Measurements from ENCODE around the gene DUSP8. TPM values are rescaled to one million over a fixed set of nuclear protein-coding genes. Genes with fewer than 3 reads are reported as not detected.

Gene DUSP8
- total RNA-seq, 3 donors from 2014 or later: 5.4 to 6.0 (median 5.7) TPM

- peaks cover 59% of the 10 kb centered on the region for H3K4me1 Mint-ChIP-seq (ENCODE audit: low read depth)
- H3K4me3 Mint-ChIP-seq: no peak overlapping the region
- no peaks in the 10 kb centered on the region for H3K27me3 Mint-ChIP-seq (ENCODE audit: low read depth)
- ATAC-seq (no peak), DNase-seq (no peak)
- H3K36me3 Mint-ChIP-seq (ENCODE audit: insufficient read depth): peaks cover 1% of the 10 kb centered on the region
- H3K9me3 Mint-ChIP-seq: no peaks in the 10 kb centered on the region
Observed at GRCh38 chr11:1508491-1508891, 63.6 kb downstream of the DUSP8 start.

- Mint-ChIP-seq H3K4me3 (no peak overlapping the region), H3K4me1 (ENCODE audit: low read depth) (peaks cover 58% of the 10 kb centered on the region)
- DNase-seq: no peak
Observed at GRCh38 chr11:1507381-1508140, 64.5 kb downstream of the DUSP8 start.

GRCh38 chr11:1506981-1507380 lies 65.1 kb downstream of the DUSP8 start:
- Mint-ChIP-seq H3K27me3 (ENCODE audit: low read depth) (no peaks in the 10 kb centered on the region), H3K4me3 (no peak overlapping the region), H3K36me3 (ENCODE audit: insufficient read depth) (peaks cover 2% of the 10 kb centered on the region), H3K9me3 (no peaks in the 10 kb centered on the region), H3K4me1 (ENCODE audit: low read depth) (peaks cover 53% of the 10 kb centered on the region)
- DNase-seq: no peak
- ATAC-seq: no peak

More at GRCh38 chr11:1507381-1508140, 64.5 kb downstream of the DUSP8 start:
- H3K27me3 Mint-ChIP-seq (ENCODE audit: low read depth): no peaks in the 10 kb centered on the region
- peaks cover 2% of the 10 kb centered on the region for H3K36me3 Mint-ChIP-seq (ENCODE audit: insufficient read depth)
- no peak for ATAC-seq
- H3K9me3 Mint-ChIP-seq: no peaks in the 10 kb centered on the region

- Mint-ChIP-seq H3K36me3 (ENCODE audit: insufficient read depth) (peaks cover 6% of the 10 kb centered on the region), H3K4me3 (no peak overlapping the region), H3K4me1 (ENCODE audit: low read depth) (peaks cover 45% of the 10 kb centered on the region), H3K27me3 (ENCODE audit: low read depth) (no peaks in the 10 kb centered on the region), H3K9me3 (no peaks in the 10 kb centered on the region)
- no peak for ATAC-seq
- DNase-seq: no peak
Observed at GRCh38 chr11:1505480-1505879, 66.6 kb downstream of the DUSP8 start.

GRCh38 chr11:1504581-1505290 lies 67.3 kb downstream of the DUSP8 start:
- Mint-ChIP-seq H3K36me3 (ENCODE audit: insufficient read depth) (peaks cover 9% of the 10 kb centered on the region), H3K4me3 (no peak overlapping the region), H3K9me3 (no peaks in the 10 kb centered on the region), H3K27me3 (ENCODE audit: low read depth) (no peaks in the 10 kb centered on the region), H3K4me1 (ENCODE audit: low read depth) (peaks cover 46% of the 10 kb centered on the region)
- ATAC-seq: no peak
- no peak for DNase-seq

- H3K9me3 Mint-ChIP-seq: no peaks in the 10 kb centered on the region
- H3K4me1 Mint-ChIP-seq (ENCODE audit: low read depth): peaks cover 40% of the 10 kb centered on the region
- no peak overlapping the region for H3K4me3 Mint-ChIP-seq
- ATAC-seq: no peak
- no peaks in the 10 kb centered on the region for H3K27me3 Mint-ChIP-seq (ENCODE audit: low read depth)
- no peak for DNase-seq
- peaks cover 10% of the 10 kb centered on the region for H3K36me3 Mint-ChIP-seq (ENCODE audit: insufficient read depth)
Observed at GRCh38 chr11:1504138-1504537, 67.9 kb downstream of the DUSP8 start.

Other genes starting within 250 kb of the DUSP8 start
- under 1 TPM; 0.53 to 0.94 (median 0.76) TPM for gene BRSK2, start 182.3 kb downstream of the DUSP8 start, total RNA-seq
- 10 to 100 TPM; 17.7 to 20.1 (median 18.2) TPM for gene MOB2, start 85.5 kb downstream of the DUSP8 start, total RNA-seq
- gene KRTAP5-1, start 13.0 kb upstream of the DUSP8 start, total RNA-seq: not detected
- gene KRTAP5-2, start 26.0 kb upstream of the DUSP8 start, total RNA-seq: not detected
- gene KRTAP5-3, start 36.2 kb upstream of the DUSP8 start, total RNA-seq: not detected
- not detected for gene KRTAP5-4, start 49.9 kb upstream of the DUSP8 start, total RNA-seq
- gene KRTAP5-5, start 57.5 kb upstream of the DUSP8 start, total RNA-seq: not detected
- not detected for gene KRTAP5-6, start 124.9 kb upstream of the DUSP8 start, total RNA-seq
- gene IFITM10, start 178.3 kb upstream of the DUSP8 start, total RNA-seq: under 1 TPM; 0.33 to 0.53 (median 0.33) TPM
- 100 to 1,000 TPM in 1 of 3 donors, 10 to 100 TPM in 2; 74.9 to 101 (median 83.7) TPM for gene CTSD, start 191.7 kb upstream of the DUSP8 start, total RNA-seq